GM20000 (cell line): ENCODE data around the gene CFAP91.

Experiments used
- DNase-seq: peaks from one replicate; pipeline ENCODE4 v3.0.0; 2012; ENCODE audit warnings: low spot score
- CTCF ChIP-seq: IDR thresholded peaks from 2 replicates; pipeline ENCODE4 v1.5.1; 2012; ENCODE audit warnings: mild to moderate bottlenecking, control low read depth; ENCODE audit errors: extremely low read depth, missing control alignments

The CFAP91 gene

GRCh38 chr3:119703820-119704531 lies 1.2 kb downstream of the CFAP91 start:
- no peak for DNase-seq
- no peak for TF ChIP-seq CTCF

DNA sequence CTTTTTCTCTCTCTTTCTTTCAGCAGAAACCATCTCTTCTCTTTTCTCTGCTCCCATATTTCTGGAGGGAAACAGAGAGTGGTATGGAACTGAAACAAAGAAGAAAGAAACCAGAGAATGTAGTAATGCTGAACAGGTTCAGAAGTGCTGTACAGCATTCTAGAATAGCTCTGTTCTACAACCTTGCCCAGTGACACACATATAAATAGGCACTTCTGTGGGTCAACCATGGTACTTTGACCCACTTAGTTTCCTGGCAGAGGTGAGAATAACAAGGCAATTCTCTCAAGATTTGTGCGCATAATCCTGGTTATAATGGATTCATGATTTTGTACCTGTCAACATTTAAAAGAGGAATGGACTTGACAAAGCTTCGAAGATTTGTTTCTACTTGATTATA lies 12.3 kb downstream of the CFAP91 start:
- TF ChIP-seq CTCF: no peak
- no peak for DNase-seq

DNA sequence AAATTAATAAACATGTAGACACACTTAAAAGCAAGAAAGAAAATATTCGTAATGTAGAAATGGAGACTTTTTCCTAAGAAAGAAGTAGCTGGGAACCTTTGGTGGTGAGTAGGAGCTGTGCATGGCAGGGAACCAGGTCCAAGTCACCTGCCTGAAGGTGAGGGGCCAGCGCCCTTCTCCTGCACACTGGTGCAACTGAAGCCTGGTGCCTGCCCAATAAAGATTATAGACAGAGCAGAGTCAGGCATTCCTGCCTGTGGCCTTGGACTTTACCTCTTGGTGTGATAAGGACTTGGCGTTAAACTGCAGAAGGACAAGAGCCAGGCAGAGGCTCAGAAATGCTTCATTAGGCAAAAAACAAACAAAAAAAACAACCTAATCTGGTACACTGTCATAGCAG lies 14.2 kb downstream of the CFAP91 start:
- no peak for DNase-seq
- no peak for TF ChIP-seq CTCF

GRCh38 chr3:119717520-119717919 lies 14.7 kb downstream of the CFAP91 start:
- no peak for TF ChIP-seq CTCF
- no peak for DNase-seq

GRCh38 chr3:119723022-119723421 lies 20.2 kb downstream of the CFAP91 start:
- no peak for DNase-seq
- TF ChIP-seq CTCF: no peak

GRCh38 chr3:119726909-119727308 lies 24.1 kb downstream of the CFAP91 start:
- DNase-seq: no peak
- no peak for TF ChIP-seq CTCF

DNA sequence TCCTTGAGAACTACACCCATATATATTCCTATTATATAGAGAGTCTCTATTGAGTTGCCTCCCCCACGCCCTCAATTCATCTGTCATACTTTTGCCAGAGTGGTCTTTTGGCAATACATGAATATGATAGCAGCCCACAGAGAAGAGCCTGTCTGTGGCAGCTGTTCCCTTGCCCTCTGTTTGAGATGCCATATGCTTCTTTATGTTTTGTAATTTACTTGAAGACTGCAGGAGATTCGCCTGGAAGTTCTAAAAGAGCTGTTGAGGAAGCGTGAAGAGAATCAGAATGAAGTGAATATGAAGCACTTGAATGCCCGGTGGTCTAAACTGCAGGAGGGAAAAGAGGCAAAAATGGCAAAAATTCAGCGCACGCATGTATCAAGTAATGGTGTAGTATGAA lies 27.2 kb downstream of the CFAP91 start:
- DNase-seq: no peak
- TF ChIP-seq CTCF: no peak
